ENCODE results near the gene ACTR3C.

Gene ACTR3C

GRCh38 chr7:150322833-150323681 lies at the start of gene ACTR3C, which contains the start of gene LRRC61:
ACTR3C (minus strand) TSS chr7:150323545; CDS start chr7:150295296, 28,249 bp downstream.
LRRC61 (plus strand) TSS chr7:150323355; CDS start chr7:150336862, 13,507 bp downstream.
- DNase-seq, result peak; percentile 28

- no peak for DNase-seq
Measured at GRCh38 chr7:150372271-150373048, 49.1 kb upstream of the ACTR3C start.

- DNase-seq, result no peak
Measured at GRCh38 chr7:150371996-150372270, 48.6 kb upstream of the ACTR3C start.

DNA sequence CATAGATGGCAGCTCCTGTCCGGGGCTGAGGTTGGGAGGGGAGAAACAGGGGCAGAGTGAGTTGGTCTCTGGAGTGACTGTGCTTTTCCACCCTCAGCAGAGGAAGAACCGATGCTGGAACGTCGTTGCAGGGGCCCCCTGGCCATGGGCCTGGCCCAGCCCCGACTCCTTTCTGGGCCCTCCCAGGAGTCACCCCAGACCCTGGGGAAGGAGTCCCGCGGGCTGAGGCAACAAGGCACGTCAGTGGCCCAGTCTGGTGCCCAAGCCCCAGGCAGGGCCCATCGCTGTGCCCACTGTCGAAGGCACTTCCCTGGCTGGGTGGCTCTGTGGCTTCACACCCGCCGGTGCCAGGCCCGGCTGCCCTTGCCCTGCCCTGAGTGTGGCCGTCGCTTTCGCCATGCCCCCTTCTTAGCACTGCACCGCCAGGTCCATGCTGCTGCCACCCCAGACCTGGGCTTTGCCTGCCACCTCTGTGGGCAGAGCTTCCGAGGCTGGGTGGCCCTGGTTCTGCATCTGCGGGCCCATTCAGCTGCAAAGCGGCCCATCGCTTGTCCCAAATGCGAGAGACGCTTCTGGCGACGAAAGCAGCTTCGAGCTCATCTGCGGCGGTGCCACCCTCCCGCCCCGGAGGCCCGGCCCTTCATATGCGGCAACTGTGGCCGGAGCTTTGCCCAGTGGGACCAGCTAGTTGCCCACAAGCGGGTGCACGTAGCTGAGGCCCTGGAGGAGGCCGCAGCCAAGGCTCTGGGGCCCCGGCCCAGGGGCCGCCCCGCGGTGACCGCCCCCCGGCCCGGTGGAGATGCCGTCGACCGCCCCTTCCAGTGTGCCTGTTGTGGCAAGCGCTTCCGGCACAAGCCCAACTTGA lies 48.0 kb upstream of the ACTR3C start:
- no peak for DNase-seq

DNA sequence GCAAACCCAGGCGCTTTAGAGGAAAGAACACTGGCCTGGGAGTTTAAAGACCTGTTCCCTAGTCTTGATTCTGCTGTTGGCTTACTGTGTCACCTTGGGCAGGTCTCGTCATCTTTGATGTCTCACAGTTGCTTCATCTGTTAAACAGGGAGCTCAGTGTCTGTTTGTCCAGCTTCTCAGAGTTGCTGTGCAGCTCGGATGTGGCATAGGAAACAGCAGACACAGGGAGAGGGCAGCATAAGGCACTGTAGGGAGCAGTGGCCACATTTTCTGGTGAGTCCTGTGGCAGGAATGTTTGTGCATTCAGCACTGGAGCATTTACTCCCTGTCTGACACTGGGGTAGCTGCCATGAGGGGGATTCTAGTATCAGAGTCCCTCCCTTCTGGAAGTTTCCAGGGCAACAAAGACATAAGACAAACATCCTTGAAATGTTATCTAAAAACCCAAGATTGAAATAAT lies 47.3 kb upstream of the ACTR3C start:
- peak; percentile 48 for DNase-seq

- no peak for DNase-seq
Measured at GRCh38 chr7:150369748-150370501, 46.6 kb upstream of the ACTR3C start.

GRCh38 chr7:150368884-150369747 lies 45.8 kb upstream of the ACTR3C start:
- peak; percentile 64 for DNase-seq

DNA sequence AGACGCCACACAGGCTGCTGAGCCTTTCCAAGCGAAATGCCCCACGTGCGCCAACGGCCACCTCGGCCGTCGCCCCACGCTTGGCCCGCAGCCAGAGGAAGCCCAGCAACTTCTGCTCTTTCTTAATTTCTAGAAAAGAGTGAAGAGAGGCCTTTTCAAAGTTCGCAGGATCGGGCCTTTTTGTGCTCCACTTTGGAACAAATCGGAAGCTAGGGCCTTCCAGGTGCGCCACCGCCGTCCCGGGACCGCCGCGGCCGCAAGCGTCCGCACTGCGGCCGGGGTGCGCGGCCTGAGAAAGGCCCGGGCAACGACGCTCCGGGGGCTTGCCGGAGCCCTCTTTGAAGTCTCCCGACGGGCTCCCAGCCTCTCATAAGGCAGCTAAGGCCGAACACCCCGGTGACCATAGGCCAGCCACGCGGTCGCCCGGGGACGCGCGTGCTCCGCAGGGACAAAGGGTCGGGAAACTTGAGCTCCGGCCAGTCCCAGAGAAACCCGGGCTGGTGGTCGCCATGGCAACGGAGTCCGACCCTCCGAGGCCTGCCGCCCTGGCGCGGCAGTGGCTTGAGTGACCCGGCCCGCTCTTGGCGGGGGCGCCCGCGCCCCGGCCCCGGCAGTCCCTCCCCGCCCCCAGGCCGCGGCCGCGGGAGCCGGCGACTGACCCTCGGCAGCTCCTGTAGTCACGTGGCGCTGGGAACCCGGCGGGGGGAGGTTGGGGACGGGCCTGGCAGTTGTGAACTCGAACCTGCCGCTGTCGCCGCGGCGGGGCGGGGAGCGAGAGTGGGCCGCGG lies 44.9 kb upstream of the ACTR3C start, which contains the start of gene REPIN1:
Gene REPIN1, plus strand, starts transcription at position 727 of the 788 bp plus-strand sequence. CDS start 890 bp downstream, outside the sequence.
- DNase-seq, result peak; percentile 46

- DNase-seq, result no peak
Measured at GRCh38 chr7:150367677-150368095, 44.3 kb upstream of the ACTR3C start.

DNA sequence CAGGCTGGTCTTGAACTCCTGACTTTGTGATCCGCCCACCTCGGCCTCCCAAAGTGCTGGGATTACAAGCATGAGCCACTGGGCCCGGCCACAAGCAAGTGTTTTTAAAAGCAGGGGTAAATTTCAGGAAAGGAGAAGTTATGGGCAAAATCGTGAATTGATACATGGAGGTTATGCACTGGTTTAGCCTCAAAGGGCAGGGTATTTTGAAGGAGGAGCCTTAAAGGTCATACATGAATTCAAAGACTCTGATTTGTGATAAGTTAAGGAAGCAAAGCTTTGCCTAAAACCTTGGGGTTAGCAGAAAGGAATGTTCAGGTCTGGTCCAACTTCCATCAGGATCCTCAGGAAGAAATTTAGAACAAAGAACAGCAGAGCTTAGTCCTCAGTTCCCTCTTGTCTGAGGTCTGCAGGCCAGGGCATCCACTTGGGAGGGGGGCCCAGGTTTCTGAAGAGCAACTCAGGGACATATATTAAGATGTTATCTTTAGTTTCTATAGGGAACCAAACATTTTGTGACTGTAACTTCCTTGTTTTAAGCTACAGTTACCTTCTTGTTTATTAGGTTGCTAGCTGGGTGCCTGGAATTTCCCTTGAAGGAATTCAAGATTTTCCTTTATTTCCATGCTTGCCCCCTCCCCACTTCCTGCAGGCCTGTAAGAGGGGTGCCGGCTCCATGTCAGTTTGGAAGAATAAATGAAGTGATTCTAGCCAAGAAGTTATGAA lies 42.5 kb upstream of the ACTR3C start:
- no peak for DNase-seq

DNA sequence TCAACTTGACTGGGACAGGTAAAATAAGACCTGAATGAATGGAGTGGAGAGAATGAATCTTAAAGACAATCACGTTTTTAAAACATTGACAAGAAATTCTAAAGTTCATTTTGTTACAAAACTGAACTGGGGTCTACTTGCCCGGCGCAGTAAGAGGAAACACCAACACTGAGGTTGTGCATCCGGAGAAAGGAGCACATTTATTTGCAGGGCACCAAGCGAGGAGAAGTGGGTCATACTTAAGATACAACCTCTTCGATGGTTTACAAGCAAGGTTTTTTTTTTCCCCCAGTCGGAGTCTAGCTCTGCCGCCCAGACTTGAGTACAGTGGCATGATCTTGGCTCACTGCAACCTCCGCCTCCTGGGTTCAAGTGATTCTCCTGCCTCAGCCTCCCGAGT lies 41.8 kb upstream of the ACTR3C start:
- no peak for DNase-seq

GRCh38 chr7:150363872-150364271 lies 40.5 kb upstream of the ACTR3C start:
- no peak for DNase-seq

DNA sequence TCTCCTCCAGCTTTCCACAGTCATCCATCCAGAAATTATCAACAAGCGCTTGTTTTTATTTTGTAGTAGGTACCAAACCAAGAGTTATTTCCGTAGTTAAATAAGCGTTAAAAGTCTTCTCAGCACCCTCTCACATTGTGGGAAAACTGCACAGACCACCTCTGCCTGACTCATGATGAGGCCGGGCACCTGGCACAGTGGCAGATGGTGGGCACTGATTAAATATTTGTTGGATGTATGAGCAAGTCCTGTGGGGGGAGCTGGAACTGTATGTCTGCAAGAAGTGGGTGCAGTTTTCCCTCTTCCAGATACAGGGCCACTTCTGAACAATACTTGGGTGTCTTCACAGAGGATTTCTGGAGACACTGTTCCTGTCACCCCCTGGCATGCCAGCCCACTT lies 40.0 kb upstream of the ACTR3C start:
- DNase-seq, result no peak

GRCh38 chr7:150361807-150362621 lies 38.7 kb upstream of the ACTR3C start:
- no peak for DNase-seq

DNA sequence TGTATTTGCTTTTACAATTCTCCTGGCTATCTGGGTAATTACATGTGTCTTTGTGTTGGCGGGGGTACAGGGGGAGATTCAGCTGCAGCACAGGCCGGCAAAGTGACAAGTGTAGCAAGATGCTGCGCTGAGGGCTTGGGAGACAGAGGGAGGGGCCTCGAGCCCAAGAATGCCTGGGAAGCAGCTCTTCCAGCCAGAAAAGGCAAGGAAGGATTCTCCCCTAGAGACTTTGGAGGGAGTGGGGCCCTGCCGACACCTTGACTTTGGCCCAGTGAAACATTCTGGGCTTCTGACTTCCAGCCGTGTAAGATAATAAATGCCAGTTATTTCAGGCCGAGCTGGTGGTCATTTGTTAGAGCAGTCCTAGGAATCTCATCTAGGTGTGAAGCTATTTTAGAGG lies 38.1 kb upstream of the ACTR3C start:
- no peak for DNase-seq

DNA sequence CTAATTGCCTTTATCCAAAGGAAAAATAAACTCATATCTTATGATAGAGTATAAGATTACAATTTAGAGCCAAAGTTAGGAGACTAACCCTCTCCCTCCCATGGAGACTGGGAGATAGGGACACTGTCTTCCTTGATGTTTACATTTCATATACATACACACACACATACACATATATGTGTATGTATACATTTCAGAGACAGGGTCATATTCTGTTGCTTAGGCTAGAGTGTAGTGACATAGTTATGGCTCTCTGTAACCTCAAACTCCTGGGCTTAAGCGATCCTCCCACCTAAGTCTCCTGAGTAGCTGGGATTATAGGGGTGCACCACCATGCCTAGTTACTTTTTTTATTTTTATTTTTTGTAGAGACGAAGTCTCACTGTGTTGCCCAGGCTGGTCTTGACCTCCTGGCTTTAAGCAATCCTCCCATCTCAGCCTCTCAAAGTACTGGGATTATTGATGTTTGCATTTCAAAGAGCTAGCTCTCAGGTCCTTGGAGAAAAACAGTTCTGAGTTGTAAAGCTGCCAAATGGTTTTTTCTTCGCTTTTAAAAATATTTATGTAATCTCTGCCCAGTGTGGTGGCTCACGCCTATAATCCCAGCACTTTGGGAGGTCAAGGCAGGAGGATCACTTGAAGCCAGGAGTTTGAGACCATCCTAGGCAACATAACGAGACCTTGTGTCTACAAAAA lies 37.2 kb upstream of the ACTR3C start:
- DNase-seq, result no peak

DNA sequence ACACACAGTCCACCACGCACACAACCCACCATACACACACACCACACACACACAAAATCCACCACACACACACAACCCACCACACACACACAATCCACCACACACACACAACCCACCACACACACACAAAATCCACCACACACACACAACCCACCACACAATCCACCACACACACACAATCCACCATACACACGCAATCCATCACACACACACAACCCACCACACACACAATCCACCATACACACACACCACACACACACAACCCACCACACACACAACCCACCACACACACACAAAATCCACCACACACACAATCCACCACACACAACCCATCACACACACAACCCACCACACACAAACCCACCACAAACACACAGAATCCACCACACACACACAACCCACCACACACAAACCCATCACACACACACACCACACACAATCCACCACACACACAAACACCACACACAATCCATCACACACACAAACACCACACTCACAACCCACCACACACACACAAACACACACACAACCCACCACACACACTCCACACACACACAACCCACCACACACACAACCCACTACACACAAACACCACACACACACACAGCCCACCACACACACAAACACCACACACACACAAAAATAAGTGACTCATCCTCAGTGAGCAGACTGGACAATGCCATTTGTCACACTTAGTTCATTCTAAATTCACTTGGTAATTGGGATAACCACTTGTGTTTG lies 36.4 kb upstream of the ACTR3C start:
- DNase-seq, result no peak

Measured in kidney glomerular epithelial cell (primary cell).